HepG2 (cell line): ENCODE data around the gene KMT2B. TPM values are rescaled to one million over a fixed set of nuclear protein-coding genes. Genes with fewer than 3 reads are reported as not detected.

Source experiments
- NFAT5 ChIP-seq: sonication (generic); formaldehyde crosslinking; IDR thresholded peaks from 2 replicates; pipeline ENCODE4 v1.4.0; 2020; ENCODE audit warnings: missing genetic modification reagents
- NR0B2 ChIP-seq: sonication (generic); formaldehyde crosslinking; IDR thresholded peaks from 2 replicates; pipeline ENCODE4 v1.4.0; 2020; ENCODE audit warnings: mild to moderate bottlenecking, missing genetic modification reagents
- NR3C1 ChIP-seq: sonication (generic); formaldehyde crosslinking; IDR thresholded peaks from 2 replicates; pipeline ENCODE4 v1.4.0; 2020; ENCODE audit warnings: missing genetic modification reagents
- NRL ChIP-seq: sonication (generic); formaldehyde crosslinking; IDR thresholded peaks from 2 replicates; pipeline ENCODE4 v1.5.0; 2020; ENCODE audit warnings: missing genetic modification reagents, mild to moderate bottlenecking, moderate library complexity, borderline replicate concordance
- PRMT3 ChIP-seq: sonication (generic); formaldehyde crosslinking; IDR thresholded peaks from 2 replicates; pipeline ENCODE4 v1.8.1; 2022; ENCODE audit warnings: low read depth, mild to moderate bottlenecking, moderate library complexity, missing genetic modification reagents, borderline replicate concordance
- ZFP82 ChIP-seq: sonication (generic); formaldehyde crosslinking; IDR thresholded peaks from 2 replicates; pipeline ENCODE4 v1.5.1; 2020; ENCODE audit warnings: mild to moderate bottlenecking, missing genetic modification reagents, borderline replicate concordance
- ZMYM4 ChIP-seq: sonication (generic); formaldehyde crosslinking; IDR thresholded peaks from 2 replicates; pipeline ENCODE4 v1.8.1; 2023; ENCODE audit warnings: mild to moderate bottlenecking, missing genetic modification reagents
- ZNF20 ChIP-seq: sonication (generic); formaldehyde crosslinking; IDR thresholded peaks from 2 replicates; pipeline ENCODE4 v1.4.0; 2020; ENCODE audit warnings: mild to moderate bottlenecking, moderate library complexity, missing genetic modification reagents
- ZNF292 ChIP-seq: sonication (generic); formaldehyde crosslinking; IDR thresholded peaks from 2 replicates; pipeline ENCODE4 v1.8.1; 2022; ENCODE audit warnings: mild to moderate bottlenecking, low read depth, missing genetic modification reagents, borderline replicate concordance
- ZNF354B ChIP-seq: sonication (generic); formaldehyde crosslinking; IDR thresholded peaks from 2 replicates; pipeline ENCODE4 v1.8.0; 2022; ENCODE audit warnings: mild to moderate bottlenecking, missing genetic modification reagents
- ZNF383 ChIP-seq: sonication (generic); formaldehyde crosslinking; IDR thresholded peaks from 2 replicates; pipeline ENCODE4 v1.4.0; 2020; ENCODE audit warnings: missing genetic modification reagents, mild to moderate bottlenecking, borderline replicate concordance
- ZNF878 ChIP-seq: sonication (generic); formaldehyde crosslinking; IDR thresholded peaks from 2 replicates; pipeline ENCODE4 v1.8.1; 2023; ENCODE audit warnings: mild to moderate bottlenecking, missing genetic modification reagents, moderate library complexity
- ZSCAN22 ChIP-seq: sonication (generic); formaldehyde crosslinking; IDR thresholded peaks from 2 replicates; pipeline ENCODE4 v1.4.0; 2020; ENCODE audit warnings: mild to moderate bottlenecking, missing genetic modification reagents
- polyA plus RNA-seq, 8 experiments: library from polyadenylated mRNA; depleted of rRNA in 3 of 8; stranded (reverse) in 7 of 8; unstranded in 1 of 8; fragments of >200 nt; fragmentation: Illumina TruSeq in 4 of 8; extraction: Trizol in 4 of 8; gene quantifications; 2 replicates each; pipeline versions ENCODE4 v1.2.1 to v1.2.3, GENCODE V29; 2011 to 2016; ENCODE audit warnings: low read depth in 4 of 8, missing spikeins in 1 of 8, mixed read lengths in 1 of 8; ENCODE audit not compliant: insufficient read depth in 1 of 8
- total RNA-seq, 5 experiments: library from RNA; depleted of rRNA; stranded (reverse); fragments of >200 nt; fragmentation: Illumina TruSeq; extraction: Trizol; gene quantifications; 2 replicates each; pipeline ENCODE4 v1.2.3, GENCODE V29; 2016; ENCODE audit warnings: low read depth in 1 of 5

Gene KMT2B
- total and polyA plus RNA-seq, 2 of the 13 experiments (the other 11 are each of a cell fraction or from before 2014, with no cell fraction given) = 6.2 to 16.9 TPM

- TF ChIP-seq NR0B2 (CRISPR knock-in tag) = 0 out of 2 replicates have a peak, but pooled peaks have one; percentile 25
- no peak for TF ChIP-seq PRMT3
- TF ChIP-seq NR3C1 = no peak
- no peak for TF ChIP-seq ZMYM4 (CRISPR knock-in tag)
- TF ChIP-seq NFAT5 (CRISPR knock-in tag) = no peak
- no peak for TF ChIP-seq ZSCAN22 (CRISPR knock-in tag)
- TF ChIP-seq ZNF383 (CRISPR knock-in tag) = no peak
- TF ChIP-seq ZNF20 (CRISPR knock-in tag) = no peak
- TF ChIP-seq ZNF354B = no peak
- no peak for TF ChIP-seq ZFP82 (CRISPR knock-in tag)
- no peak for TF ChIP-seq ZNF292
- TF ChIP-seq ZNF878 (CRISPR knock-in tag) = no peak
- peak; percentile 62; the same call in 1 of the 2 replicates for TF ChIP-seq NRL (CRISPR knock-in tag)
Measured at GRCh38 chr19:35748106-35749020, 30.6 kb downstream of the KMT2B start, which contains the start of gene LIN37 (continued).
